Suprapubic skin (tissue), 4 donors: ENCODE data around the gene KCNK3.

ENCODE experiments used
- POLR2A ChIP-seq, 2 donors: fragments of 450-650 bp; IDR thresholded peaks; one replicate each; pipeline ENCODE4 v1.6.1; 2017; ENCODE audit warnings: antibody characterized with exemption in 2 of 2, mild to moderate bottlenecking in 2 of 2, moderate library complexity in 2 of 2
- POLR2AphosphoS5 ChIP-seq, 3 donors: sonication (generic); formaldehyde crosslinking; IDR thresholded peaks; one replicate each; pipeline ENCODE4 v1.6.1; 2017; ENCODE audit warnings: antibody characterized with exemption in 3 of 3
- TF ChIP-seq, protein P1 (sequence below), 2 donors: fragments of 200-600 bp in 1 of 2; fragments of 450-650 bp in 1 of 2; sonication (generic) in 1 of 2; IDR thresholded peaks; one replicate each; pipeline ENCODE4 v1.5.1; 2016 to 2019; ENCODE audit warnings: antibody characterized with exemption in 2 of 2, mild to moderate bottlenecking in 1 of 2, moderate library complexity in 1 of 2

DNA sequence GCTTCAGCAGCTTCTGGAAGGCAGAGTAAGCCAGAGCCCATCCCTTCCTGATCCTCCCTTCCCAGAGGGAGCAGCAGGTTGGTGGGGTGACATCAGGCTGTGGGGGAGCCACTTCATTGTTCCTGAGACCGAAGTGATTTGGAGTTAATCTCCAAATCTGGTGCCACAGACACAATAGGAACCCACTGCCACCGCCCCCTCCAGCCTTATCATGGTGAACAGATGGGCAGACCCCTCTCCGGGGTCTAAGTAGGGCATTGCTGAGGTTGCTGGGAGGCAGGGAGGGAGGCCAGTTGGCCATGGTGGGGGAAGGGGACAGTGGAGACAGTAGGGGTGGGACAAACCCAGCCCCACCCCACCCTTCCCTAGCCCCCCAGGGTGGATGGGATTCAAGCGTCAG is 46.0 kb downstream of the KCNK3 start:
- TF ChIP-seq POLR2A (IDR thresholded peaks at IDR 0.05) (no peak), POLR2AphosphoS5 (IDR thresholded peaks at IDR 0.05) (no peak)
- TF ChIP-seq, protein P1, sequence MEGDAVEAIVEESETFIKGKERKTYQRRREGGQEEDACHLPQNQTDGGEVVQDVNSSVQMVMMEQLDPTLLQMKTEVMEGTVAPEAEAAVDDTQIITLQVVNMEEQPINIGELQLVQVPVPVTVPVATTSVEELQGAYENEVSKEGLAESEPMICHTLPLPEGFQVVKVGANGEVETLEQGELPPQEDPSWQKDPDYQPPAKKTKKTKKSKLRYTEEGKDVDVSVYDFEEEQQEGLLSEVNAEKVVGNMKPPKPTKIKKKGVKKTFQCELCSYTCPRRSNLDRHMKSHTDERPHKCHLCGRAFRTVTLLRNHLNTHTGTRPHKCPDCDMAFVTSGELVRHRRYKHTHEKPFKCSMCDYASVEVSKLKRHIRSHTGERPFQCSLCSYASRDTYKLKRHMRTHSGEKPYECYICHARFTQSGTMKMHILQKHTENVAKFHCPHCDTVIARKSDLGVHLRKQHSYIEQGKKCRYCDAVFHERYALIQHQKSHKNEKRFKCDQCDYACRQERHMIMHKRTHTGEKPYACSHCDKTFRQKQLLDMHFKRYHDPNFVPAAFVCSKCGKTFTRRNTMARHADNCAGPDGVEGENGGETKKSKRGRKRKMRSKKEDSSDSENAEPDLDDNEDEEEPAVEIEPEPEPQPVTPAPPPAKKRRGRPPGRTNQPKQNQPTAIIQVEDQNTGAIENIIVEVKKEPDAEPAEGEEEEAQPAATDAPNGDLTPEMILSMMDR (IDR thresholded peaks at IDR 0.05) = no peak
